GM18909 (cell line): Measurements from ENCODE around the gene EFCAB3.
"Not testable (repeated sequence)": the region's sequence is repeated elsewhere in the genome, so short reads cannot be mapped to it uniquely, and the experiment has no call there.

Source experiments
- ATAC-seq: cut with Tn5 transposase; IDR thresholded peaks from one replicate; pipeline ENCODE4 v1.9.1; 2021; ENCODE audit warnings: mild to moderate bottlenecking; ENCODE audit not compliant: unreplicated experiment, poor library complexity

The EFCAB3 gene

GRCh38 chr17:62380253-62380652, at the start of gene EFCAB3:
Gene EFCAB3, plus strand, starts transcription at chr17:62380553. Its CDS starts 2,427 bp downstream, at chr17:62382980.
- ATAC-seq = no peak

GRCh38 chr17:62336527-62336926, 43.8 kb upstream of the EFCAB3 start:
- ATAC-seq = no peak

- no peak for ATAC-seq
Measured at GRCh38 chr17:62343764-62344270, 36.5 kb upstream of the EFCAB3 start.

GRCh38 chr17:62351176-62351575, 29.2 kb upstream of the EFCAB3 start:
- no peak for ATAC-seq

- ATAC-seq = no peak
Measured at GRCh38 chr17:62366191-62366590, 14.2 kb upstream of the EFCAB3 start.

GRCh38 chr17:62381561-62381960, 1.2 kb downstream of the EFCAB3 start:
- ATAC-seq = no peak

- no peak for ATAC-seq
Measured at GRCh38 chr17:62388856-62389255, 8.5 kb downstream of the EFCAB3 start.

GRCh38 chr17:62392908-62393307, 12.6 kb downstream of the EFCAB3 start:
- no peak for ATAC-seq

GRCh38 chr17:62398891-62399290, 18.5 kb downstream of the EFCAB3 start:
- ATAC-seq = no peak

- no peak for ATAC-seq
Measured at GRCh38 chr17:62405451-62405850, 25.1 kb downstream of the EFCAB3 start.

GRCh38 chr17:62413090-62413489, 32.7 kb downstream of the EFCAB3 start:
- ATAC-seq = not testable (repeated sequence)

- peak; percentile 95 for ATAC-seq
Measured at GRCh38 chr17:62423647-62424461, 43.5 kb downstream of the EFCAB3 start, which contains the start of gene METTL2A. Gene METTL2A, plus strand, starts transcription at chr17:62423897. Its CDS starts 6 bp downstream, at chr17:62423903.

GRCh38 chr17:62426214-62426613, 45.9 kb downstream of the EFCAB3 start:
- not testable (repeated sequence) for ATAC-seq

GRCh38 chr17:62435251-62435650, 54.9 kb downstream of the EFCAB3 start:
- not testable (repeated sequence) for ATAC-seq

GRCh38 chr17:62441181-62441580, 60.8 kb downstream of the EFCAB3 start:
- ATAC-seq = not testable (repeated sequence)

GRCh38 chr17:62444063-62444462, 63.7 kb downstream of the EFCAB3 start:
- ATAC-seq = no peak

GRCh38 chr17:62445791-62446190, 65.4 kb downstream of the EFCAB3 start:
- ATAC-seq = not testable (repeated sequence)

GRCh38 chr17:62452195-62452594, 71.8 kb downstream of the EFCAB3 start:
- ATAC-seq = not testable (repeated sequence)

- ATAC-seq = not testable (repeated sequence)
Measured at GRCh38 chr17:62453041-62453440, 72.7 kb downstream of the EFCAB3 start.

GRCh38 chr17:62453656-62454055, 73.3 kb downstream of the EFCAB3 start:
- ATAC-seq = peak; percentile 50

- peak; percentile 63 for ATAC-seq
Measured at GRCh38 chr17:62454111-62454510, 73.8 kb downstream of the EFCAB3 start.

GRCh38 chr17:62456016-62456415, 75.7 kb downstream of the EFCAB3 start:
- ATAC-seq = no peak
